NCI-H748 (cell line): ENCODE measurements around the gene ATP6V0D1.

Source experiments
- DNase-seq: peaks from one replicate; lab custom pipeline; 2025; ENCODE audit not compliant: unreplicated experiment; lab: John Stamatoyannopoulos, UW

Gene ATP6V0D1

GRCh38 chr16:67445913-67446907 lies 34.7 kb downstream of the ATP6V0D1 start:
- no peak for DNase-seq

GRCh38 chr16:67445441-67445912 lies 35.5 kb downstream of the ATP6V0D1 start:
- DNase-seq, result no peak

GRCh38 chr16:67445126-67445426 lies 35.9 kb downstream of the ATP6V0D1 start:
- no peak for DNase-seq

GRCh38 chr16:67444259-67445125 lies 36.5 kb downstream of the ATP6V0D1 start:
- no peak for DNase-seq

- no peak for DNase-seq
These were observed 37.7 kb downstream of the ATP6V0D1 start for GRCh38 chr16:67443265-67443664.

GRCh38 chr16:67442581-67443255 lies 38.2 kb downstream of the ATP6V0D1 start:
- no peak for DNase-seq

GRCh38 chr16:67441907-67442306 lies 39.0 kb downstream of the ATP6V0D1 start:
- no peak for DNase-seq

- DNase-seq, result peak; percentile 61
These were observed 39.6 kb downstream of the ATP6V0D1 start for GRCh38 chr16:67441271-67441753.

- DNase-seq, result no peak
These were observed 42.0 kb downstream of the ATP6V0D1 start for GRCh38 chr16:67438824-67439393.

GRCh38 chr16:67438098-67438791 lies 42.7 kb downstream of the ATP6V0D1 start:
- DNase-seq, result no peak

- no peak for DNase-seq
These were observed 43.4 kb downstream of the ATP6V0D1 start for GRCh38 chr16:67437513-67437912.

GRCh38 chr16:67436640-67437193 lies 44.2 kb downstream of the ATP6V0D1 start:
- no peak for DNase-seq

- no peak for DNase-seq
These were observed 45.2 kb downstream of the ATP6V0D1 start for GRCh38 chr16:67435758-67436164.

GRCh38 chr16:67433131-67433719 lies 47.7 kb downstream of the ATP6V0D1 start:
- no peak for DNase-seq

- no peak for DNase-seq
These were observed 48.5 kb downstream of the ATP6V0D1 start for GRCh38 chr16:67432506-67432890.

- DNase-seq, result peak; percentile 28
These were observed 49.0 kb downstream of the ATP6V0D1 start for GRCh38 chr16:67431775-67432505.

- peak; percentile 74 for DNase-seq
These were observed 49.8 kb downstream of the ATP6V0D1 start, which contains the start of gene HSD11B2 for GRCh38 chr16:67430977-67431774. Gene HSD11B2, plus strand, starts transcription at chr16:67431121. Its CDS starts 128 bp downstream, at chr16:67431249.

GRCh38 chr16:67430504-67430976 lies 50.4 kb downstream of the ATP6V0D1 start:
- peak; percentile 52 for DNase-seq
